Liver (tissue), 3 donors: ENCODE data around the gene ARID4B.
"Not testable (repeated sequence)": the region's sequence is repeated elsewhere in the genome, so short reads cannot be mapped to it uniquely, and the experiment has no call there.

Source experiments
- TAF1 ChIP-seq: conservative IDR thresholded peaks from 2 replicates; pipeline ENCODE4 v1.6.1; 2016; ENCODE audit warnings: antibody characterized with exemption, mild to moderate bottlenecking
- YY1 ChIP-seq: IDR thresholded peaks from 2 replicates; pipeline ENCODE4 v1.6.1; 2016; ENCODE audit warnings: antibody characterized with exemption, mild to moderate bottlenecking
- TF ChIP-seq, protein P1 (sequence below): IDR thresholded peaks from 2 replicates; pipeline ENCODE4 v1.6.1; 2016; ENCODE audit warnings: antibody characterized with exemption
- TF ChIP-seq, protein P2 (sequence below): fragments of 150-350 bp; IDR thresholded peaks from 2 replicates; pipeline ENCODE4 v1.5.1; 2017; ENCODE audit warnings: improper control_type of control experiment, low read depth, low read length; ENCODE audit not compliant: missing input control
- TF ChIP-seq, protein P3 (sequence below): IDR thresholded peaks from 2 replicates; pipeline ENCODE4 v1.6.1; 2016; ENCODE audit warnings: antibody characterized with exemption, mild to moderate bottlenecking
- TF ChIP-seq, protein P4 (sequence below): IDR thresholded peaks from 2 replicates; pipeline ENCODE4 v1.6.1; 2016; ENCODE audit warnings: antibody characterized with exemption
- donor health status: healthy.
- donor health status: healthy.

DNA sequence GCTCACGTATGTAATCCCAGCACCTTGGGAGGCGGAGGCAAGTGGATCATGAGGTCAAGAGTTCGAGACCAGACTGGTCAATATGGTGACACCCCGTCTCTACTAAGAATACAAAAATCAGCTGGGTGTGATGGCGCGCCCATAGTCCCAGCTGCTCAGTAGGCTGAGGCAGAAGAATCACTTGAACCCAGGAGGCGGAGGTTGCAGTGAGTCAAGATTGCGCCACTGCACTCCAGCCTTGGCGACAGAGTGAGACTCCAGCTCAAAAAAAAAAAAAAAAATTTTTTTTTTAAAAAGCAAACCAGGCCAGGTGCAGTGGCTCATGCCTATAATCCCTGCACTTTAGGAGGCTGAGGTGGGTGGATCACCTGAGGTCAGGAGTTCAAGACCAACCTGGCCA, 168.7 kb downstream of the ARID4B start:
- TF ChIP-seq, protein P1, sequence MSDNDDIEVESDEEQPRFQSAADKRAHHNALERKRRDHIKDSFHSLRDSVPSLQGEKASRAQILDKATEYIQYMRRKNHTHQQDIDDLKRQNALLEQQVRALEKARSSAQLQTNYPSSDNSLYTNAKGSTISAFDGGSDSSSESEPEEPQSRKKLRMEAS = not testable (repeated sequence)
- TF ChIP-seq, protein P2, sequence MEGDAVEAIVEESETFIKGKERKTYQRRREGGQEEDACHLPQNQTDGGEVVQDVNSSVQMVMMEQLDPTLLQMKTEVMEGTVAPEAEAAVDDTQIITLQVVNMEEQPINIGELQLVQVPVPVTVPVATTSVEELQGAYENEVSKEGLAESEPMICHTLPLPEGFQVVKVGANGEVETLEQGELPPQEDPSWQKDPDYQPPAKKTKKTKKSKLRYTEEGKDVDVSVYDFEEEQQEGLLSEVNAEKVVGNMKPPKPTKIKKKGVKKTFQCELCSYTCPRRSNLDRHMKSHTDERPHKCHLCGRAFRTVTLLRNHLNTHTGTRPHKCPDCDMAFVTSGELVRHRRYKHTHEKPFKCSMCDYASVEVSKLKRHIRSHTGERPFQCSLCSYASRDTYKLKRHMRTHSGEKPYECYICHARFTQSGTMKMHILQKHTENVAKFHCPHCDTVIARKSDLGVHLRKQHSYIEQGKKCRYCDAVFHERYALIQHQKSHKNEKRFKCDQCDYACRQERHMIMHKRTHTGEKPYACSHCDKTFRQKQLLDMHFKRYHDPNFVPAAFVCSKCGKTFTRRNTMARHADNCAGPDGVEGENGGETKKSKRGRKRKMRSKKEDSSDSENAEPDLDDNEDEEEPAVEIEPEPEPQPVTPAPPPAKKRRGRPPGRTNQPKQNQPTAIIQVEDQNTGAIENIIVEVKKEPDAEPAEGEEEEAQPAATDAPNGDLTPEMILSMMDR = not testable (repeated sequence)
- TF ChIP-seq, protein P3, sequence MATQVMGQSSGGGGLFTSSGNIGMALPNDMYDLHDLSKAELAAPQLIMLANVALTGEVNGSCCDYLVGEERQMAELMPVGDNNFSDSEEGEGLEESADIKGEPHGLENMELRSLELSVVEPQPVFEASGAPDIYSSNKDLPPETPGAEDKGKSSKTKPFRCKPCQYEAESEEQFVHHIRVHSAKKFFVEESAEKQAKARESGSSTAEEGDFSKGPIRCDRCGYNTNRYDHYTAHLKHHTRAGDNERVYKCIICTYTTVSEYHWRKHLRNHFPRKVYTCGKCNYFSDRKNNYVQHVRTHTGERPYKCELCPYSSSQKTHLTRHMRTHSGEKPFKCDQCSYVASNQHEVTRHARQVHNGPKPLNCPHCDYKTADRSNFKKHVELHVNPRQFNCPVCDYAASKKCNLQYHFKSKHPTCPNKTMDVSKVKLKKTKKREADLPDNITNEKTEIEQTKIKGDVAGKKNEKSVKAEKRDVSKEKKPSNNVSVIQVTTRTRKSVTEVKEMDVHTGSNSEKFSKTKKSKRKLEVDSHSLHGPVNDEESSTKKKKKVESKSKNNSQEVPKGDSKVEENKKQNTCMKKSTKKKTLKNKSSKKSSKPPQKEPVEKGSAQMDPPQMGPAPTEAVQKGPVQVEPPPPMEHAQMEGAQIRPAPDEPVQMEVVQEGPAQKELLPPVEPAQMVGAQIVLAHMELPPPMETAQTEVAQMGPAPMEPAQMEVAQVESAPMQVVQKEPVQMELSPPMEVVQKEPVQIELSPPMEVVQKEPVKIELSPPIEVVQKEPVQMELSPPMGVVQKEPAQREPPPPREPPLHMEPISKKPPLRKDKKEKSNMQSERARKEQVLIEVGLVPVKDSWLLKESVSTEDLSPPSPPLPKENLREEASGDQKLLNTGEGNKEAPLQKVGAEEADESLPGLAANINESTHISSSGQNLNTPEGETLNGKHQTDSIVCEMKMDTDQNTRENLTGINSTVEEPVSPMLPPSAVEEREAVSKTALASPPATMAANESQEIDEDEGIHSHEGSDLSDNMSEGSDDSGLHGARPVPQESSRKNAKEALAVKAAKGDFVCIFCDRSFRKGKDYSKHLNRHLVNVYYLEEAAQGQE = not testable (repeated sequence)
- not testable (repeated sequence) for TF ChIP-seq TAF1, YY1
- TF ChIP-seq, protein P4, sequence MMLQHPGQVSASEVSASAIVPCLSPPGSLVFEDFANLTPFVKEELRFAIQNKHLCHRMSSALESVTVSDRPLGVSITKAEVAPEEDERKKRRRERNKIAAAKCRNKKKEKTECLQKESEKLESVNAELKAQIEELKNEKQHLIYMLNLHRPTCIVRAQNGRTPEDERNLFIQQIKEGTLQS = not testable (repeated sequence)
